ENCODE data around the gene SUPT3H.
"Not testable (repeated sequence)": the region's sequence is repeated elsewhere in the genome, so short reads cannot be mapped to it uniquely, and the experiment has no call there.

Gene SUPT3H

DNA sequence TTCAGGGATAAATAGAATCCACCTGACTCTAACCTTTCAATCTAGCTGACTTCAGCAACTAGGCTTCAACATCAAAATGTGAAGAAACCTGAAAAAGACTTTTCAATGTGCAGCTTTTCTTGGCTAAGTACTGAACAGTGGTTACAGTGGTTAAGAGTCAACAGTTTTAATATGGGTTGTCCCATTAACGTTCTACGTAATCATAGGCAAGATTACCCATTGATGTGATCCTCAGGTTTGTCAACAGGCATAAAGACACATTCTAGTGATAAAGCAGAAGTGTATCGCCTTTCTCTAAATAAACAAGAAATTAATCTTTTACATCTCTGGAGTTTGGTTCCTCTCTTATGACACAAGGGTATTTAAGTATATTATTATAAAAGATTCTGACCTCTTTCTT, 203.7 kb downstream of the SUPT3H start:
- no peak for DNase-seq (ENCODE audit: low spot score)

GRCh38 chr6:45171380-45171779, 206.4 kb downstream of the SUPT3H start:
- no peak for DNase-seq (ENCODE audit: low spot score)

- no peak for DNase-seq (ENCODE audit: low spot score)
Observed at GRCh38 chr6:45170309-45170708, 207.4 kb downstream of the SUPT3H start.

- DNase-seq (ENCODE audit: low spot score) = no peak
Observed at GRCh38 chr6:45169815-45170214, 207.9 kb downstream of the SUPT3H start.

- no peak for DNase-seq (ENCODE audit: low spot score)
Observed at GRCh38 chr6:45163952-45164766, 213.6 kb downstream of the SUPT3H start.

DNA sequence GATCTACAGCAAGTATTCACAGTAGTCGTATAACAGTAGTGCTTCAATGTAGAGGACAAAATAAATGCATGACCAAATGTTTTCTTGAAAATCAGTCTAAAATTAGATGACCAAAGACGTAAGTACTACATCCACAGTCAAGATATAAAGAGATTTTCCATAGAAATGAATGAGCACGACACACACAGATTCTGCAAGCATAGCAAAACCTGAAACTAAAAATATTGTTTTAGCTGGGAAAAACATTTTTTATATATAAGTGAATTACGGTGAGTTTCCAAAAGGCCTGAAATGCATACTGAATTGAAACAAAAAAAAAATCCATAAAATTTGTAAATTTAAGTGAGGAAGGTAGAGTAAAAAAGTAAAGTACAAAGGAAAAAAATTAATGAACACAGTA, 217.4 kb downstream of the SUPT3H start:
- no peak for DNase-seq (ENCODE audit: low spot score)

DNA sequence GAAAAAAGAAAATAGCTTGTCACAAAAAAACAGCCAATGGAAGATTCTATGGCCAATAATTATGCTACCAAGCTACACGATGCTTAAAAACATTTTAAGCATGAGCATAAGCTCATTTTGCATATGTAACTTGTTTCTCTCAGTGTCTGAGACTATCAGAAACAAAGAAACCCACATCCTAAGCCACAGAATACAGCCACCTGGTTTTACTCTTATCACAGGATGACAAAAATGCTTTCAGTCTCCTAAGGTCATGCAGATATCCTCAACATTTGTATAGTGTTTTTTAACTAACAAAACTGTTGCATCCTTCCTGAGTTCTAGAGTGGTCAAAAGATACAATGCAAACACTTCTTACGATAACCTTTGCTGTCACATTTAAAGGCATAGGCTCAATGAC, 221.7 kb downstream of the SUPT3H start:
- no peak for DNase-seq (ENCODE audit: low spot score)

DNA sequence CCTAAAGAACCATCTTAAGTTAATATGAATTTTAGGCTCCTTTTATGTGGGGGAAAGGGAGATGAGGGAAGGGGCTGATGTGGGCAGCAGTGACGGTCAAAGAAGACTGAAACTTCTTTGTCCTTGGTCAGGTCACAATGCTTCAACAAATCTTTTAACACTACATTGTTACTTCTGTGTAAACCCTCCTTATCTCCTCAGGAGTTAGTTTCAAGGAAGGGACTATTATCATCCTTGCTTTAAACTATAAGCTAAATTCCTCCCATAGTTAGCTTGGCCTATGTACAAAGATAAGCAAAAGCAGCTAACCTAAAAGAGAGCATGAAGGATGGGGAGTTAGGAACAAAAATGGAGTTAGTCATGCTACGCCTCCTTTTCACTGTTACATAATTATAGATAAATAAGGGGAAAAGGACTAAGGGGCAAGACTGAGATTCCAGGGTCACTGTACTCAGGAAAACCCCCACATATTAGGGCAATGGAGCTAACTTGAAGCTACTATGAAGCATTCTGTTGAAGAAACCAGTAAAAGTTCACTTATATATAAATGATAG, 222.3 kb downstream of the SUPT3H start:
- DNase-seq (ENCODE audit: low spot score) = no peak

DNA sequence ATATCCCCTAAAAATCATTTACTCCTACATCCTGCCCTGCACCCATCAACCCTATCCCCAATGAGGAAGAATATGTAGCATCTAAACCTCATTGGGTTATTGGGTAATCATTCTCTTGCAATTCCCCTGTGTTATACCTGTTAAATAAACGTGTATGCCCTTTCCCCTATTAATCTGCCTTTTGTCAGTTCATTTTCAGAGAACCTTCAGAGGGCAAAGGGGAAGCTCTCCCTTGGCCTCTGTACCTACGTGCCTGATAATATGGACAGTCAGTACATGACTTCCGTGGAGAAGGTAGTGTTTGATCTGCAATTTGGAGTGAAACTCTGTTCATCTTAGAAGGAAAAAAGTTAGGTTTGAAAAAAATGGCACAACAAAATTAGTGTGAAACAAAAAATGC, 223.1 kb downstream of the SUPT3H start:
- DNase-seq (ENCODE audit: low spot score) = no peak

GRCh38 chr6:45148711-45149341, 228.9 kb downstream of the SUPT3H start:
- DNase-seq (ENCODE audit: low spot score) = no peak

- DNase-seq (ENCODE audit: low spot score) = no peak
Observed at GRCh38 chr6:45148278-45148677, 229.5 kb downstream of the SUPT3H start.

GRCh38 chr6:45145658-45146057, 232.1 kb downstream of the SUPT3H start:
- not testable (repeated sequence) for DNase-seq (ENCODE audit: low spot score)

DNA sequence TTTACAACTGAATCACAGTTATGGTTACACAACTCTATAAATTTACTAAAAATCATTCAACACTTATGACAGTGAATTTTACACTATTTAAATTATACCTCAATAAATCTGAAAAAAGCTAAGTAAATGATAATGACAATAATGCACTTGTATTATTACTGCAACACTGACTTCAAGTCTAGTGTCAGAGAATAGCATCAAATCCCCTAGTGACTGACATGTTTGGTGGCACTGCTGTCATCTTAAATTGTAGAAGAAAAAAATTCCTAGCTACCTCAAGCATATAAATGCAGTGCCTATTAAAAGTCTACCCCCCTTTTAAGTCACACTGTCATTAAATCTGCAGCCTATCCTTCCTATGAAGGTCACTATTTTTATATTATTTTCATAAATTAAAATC, 239.0 kb downstream of the SUPT3H start:
- DNase-seq (ENCODE audit: low spot score) = no peak

- no peak for DNase-seq (ENCODE audit: low spot score)
Observed at GRCh38 chr6:45136495-45136894, 241.2 kb downstream of the SUPT3H start.

GRCh38 chr6:45132658-45133294, 245.0 kb downstream of the SUPT3H start:
- no peak for DNase-seq (ENCODE audit: low spot score)

- DNase-seq (ENCODE audit: low spot score) = no peak
Observed at GRCh38 chr6:45132059-45132458, 245.7 kb downstream of the SUPT3H start.

- no peak for DNase-seq (ENCODE audit: low spot score)
Observed at GRCh38 chr6:45129051-45129450, 248.7 kb downstream of the SUPT3H start.

GRCh38 chr6:45127185-45127584, 250.5 kb downstream of the SUPT3H start:
- no peak for DNase-seq (ENCODE audit: low spot score)

GRCh38 chr6:45126033-45126432, 251.7 kb downstream of the SUPT3H start:
- DNase-seq (ENCODE audit: low spot score) = no peak

- DNase-seq (ENCODE audit: low spot score) = no peak
Observed at GRCh38 chr6:45123023-45123422, 254.7 kb downstream of the SUPT3H start.

DNA sequence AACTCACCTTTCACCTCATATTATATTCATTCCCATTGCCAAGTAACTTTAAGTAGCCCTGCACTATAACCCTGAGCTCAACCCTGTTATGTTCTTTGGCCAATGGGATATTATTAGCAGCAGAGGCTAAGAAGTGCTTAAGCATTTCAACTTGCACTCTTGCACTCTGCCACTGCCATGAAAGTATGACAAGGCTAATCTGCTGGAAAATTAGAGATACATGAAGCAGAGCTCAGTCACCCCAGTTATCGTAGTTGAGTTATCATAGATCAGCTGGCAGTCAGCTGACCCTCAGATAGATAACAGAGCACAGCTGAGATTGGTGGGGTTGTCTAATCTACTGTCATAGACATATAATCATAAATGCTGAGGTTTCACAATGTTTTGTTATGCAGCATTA, 259.0 kb downstream of the SUPT3H start:
- no peak for DNase-seq (ENCODE audit: low spot score)

DNA sequence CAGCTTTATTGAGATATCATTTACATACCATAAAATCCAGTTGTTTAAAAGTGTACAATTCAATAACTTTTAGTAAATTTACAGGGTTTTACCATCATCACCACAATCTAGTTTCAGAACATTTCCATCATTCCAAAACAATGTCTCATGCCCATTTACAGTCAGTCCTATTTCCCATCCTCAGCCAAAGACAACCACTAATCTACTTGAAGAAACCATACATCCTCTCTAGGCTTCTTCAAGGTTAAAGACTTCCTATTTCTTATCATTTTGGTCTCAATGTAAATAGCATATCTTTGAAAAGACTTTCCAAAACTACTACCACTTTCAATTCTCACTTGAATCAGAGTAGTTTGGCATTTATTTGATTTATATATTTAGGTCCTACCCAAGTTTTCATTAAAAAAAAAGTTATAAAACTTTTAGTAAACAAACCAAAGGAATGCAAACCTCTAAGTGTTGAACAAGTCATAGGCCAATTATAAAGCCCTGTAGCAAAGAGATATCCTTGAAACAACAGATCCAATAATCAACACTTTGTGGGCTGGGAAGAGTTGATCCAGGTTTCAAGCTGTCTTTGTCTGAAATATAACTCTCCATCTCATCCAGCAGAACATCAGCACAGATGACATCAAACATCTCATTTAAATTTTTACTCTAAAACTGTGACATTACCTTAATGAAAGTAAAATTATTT, 260.9 kb downstream of the SUPT3H start:
- DNase-seq (ENCODE audit: low spot score) = no peak
